SU-DHL-6 (cell line): ENCODE data around the gene FAM83G.

ENCODE experiments used
- H2AFZ ChIP-seq: fragments of 200-600 bp; sonication (generic); 2 replicates; pipeline ENCODE4 v1.6.1; 2014; ENCODE audit warnings: low read depth, mild to moderate bottlenecking, moderate library complexity, mixed read lengths, antibody characterized with exemption, low read length; ENCODE audit not compliant: severe bottlenecking
- H3F3A ChIP-seq: fragments of 200-600 bp; shearing (Covaris generic); 2 replicates; pipeline ENCODE4 v1.6.0; 2016; ENCODE audit warnings: antibody characterized with exemption, mild to moderate bottlenecking; ENCODE audit not compliant: insufficient read depth
- H3K27ac ChIP-seq: fragments of 200-600 bp; sonication (generic); 2 replicates; pipeline ENCODE4 v1.5.1; 2016; ENCODE audit warnings: low read depth, mild to moderate bottlenecking, low read length, moderate library complexity, mixed read lengths
- H3K27me3 ChIP-seq: fragments of 200-600 bp; sonication (generic), shearing (Covaris generic); 2 replicates; pipeline ENCODE4 v1.6.0; 2014; ENCODE audit warnings: mild to moderate bottlenecking, low read length
- H3K36me3 ChIP-seq: fragments of 200-600 bp; sonication (generic); 2 replicates; pipeline ENCODE4 v1.6.1; 2014; ENCODE audit warnings: mild to moderate bottlenecking, low read length, mixed read lengths
- H3K4me2 ChIP-seq: fragments of 300-600, 200-600 bp; shearing (Covaris generic), sonication (generic); 2 replicates; pipeline ENCODE4 v1.6.0; 2014; ENCODE audit warnings: low read length, low read depth, mild to moderate bottlenecking; ENCODE audit not compliant: poor library complexity, severe bottlenecking
- H3K4me3 ChIP-seq: fragments of 200-600 bp; sonication (generic); 2 replicates; pipeline ENCODE4 v1.5.1; 2014; ENCODE audit warnings: antibody characterized with exemption, low read length, mild to moderate bottlenecking, mixed read lengths; ENCODE audit not compliant: insufficient read depth, poor library complexity, severe bottlenecking
- H3K79me2 ChIP-seq: fragments of 200-600 bp; sonication (generic); 2 replicates; pipeline ENCODE4 v1.6.1; 2014; ENCODE audit warnings: mild to moderate bottlenecking, low read length, moderate library complexity; ENCODE audit not compliant: insufficient read depth
- H3K9ac ChIP-seq: fragments of 200-600 bp; sonication (generic); 2 replicates; pipeline ENCODE4 v1.7.0; 2014; ENCODE audit warnings: mild to moderate bottlenecking, low read length
- H3K9me2 ChIP-seq: fragments of 200-600 bp; sonication (generic); replicated peaks from 2 replicates; pipeline ENCODE4 v1.6.1; 2014; ENCODE audit warnings: low read length; ENCODE audit not compliant: insufficient read depth
- H3K9me3 ChIP-seq: fragments of 200-600 bp; sonication (generic); 2 replicates; pipeline ENCODE4 v1.6.1; 2014; ENCODE audit warnings: low read length, mixed read lengths; ENCODE audit not compliant: insufficient read depth
- H4K20me1 ChIP-seq: fragments of 200-600 bp; sonication (generic); 2 replicates; pipeline ENCODE4 v1.6.1; 2014; ENCODE audit warnings: low read depth, mild to moderate bottlenecking, antibody characterized with exemption, low read length, moderate library complexity, mixed read lengths
- EZH2phosphoT487 ChIP-seq: fragments of 200-600 bp; sonication (generic), shearing (Covaris generic); conservative IDR thresholded peaks from 2 replicates; pipeline ENCODE4 v1.6.1; 2018; ENCODE audit warnings: mild to moderate bottlenecking, antibody characterized with exemption, low read length, moderate library complexity, mixed read lengths
- TF ChIP-seq, protein P1 (sequence below): fragments of 200-600 bp; sonication (generic); IDR thresholded peaks from one replicate; pipeline ENCODE4 v1.5.1; 2017; ENCODE audit warnings: antibody characterized with exemption, mild to moderate bottlenecking, low read length, moderate library complexity; ENCODE audit not compliant: insufficient read depth, poor library complexity, severe bottlenecking

FAM83G gene

DNA sequence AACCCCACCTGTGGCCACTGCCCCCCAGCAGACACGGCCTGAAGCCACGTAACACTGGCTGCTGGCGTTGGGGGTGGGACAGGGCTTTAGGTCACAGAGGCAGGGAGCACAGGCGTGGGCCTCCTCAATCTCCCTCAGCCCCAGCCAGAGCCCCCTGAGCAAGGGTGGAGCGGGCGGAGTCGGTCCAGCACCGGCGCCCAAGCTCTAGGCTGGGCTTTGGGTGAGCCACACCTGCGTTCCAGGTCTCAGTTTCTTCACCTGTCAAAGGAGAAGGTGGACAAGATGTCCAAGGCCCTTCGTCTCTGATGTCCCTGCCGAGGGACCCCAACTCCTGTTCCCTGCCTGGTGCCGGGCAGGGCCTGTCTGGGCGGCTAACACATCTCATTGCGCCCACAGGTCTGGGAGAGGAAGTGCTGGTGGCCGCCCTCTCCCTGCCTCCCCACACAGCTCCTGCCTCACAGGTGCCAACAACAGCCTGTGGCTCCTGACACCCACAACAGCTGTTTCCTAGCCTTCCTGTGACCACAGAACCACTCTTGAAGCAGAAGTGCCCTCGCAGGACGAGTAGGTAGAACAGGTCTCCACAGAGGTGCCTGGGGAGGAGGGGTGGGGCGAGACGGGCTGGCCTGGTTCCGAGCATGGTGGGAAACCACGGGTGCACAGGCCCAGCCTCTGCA lies 12.0 kb downstream of the FAM83G start:
- Histone ChIP-seq H3K9me2 (no peaks in the 10 kb centered on the region), H3K27me3 (no peaks in the 10 kb centered on the region), H3F3A (no peaks in the 10 kb centered on the region), H3K36me3 (peaks cover 13% of the 10 kb centered on the region; the same call in 1 of the 2 replicates), H3K9me3 (peaks cover 7% of the 10 kb centered on the region; the same call in 1 of the 2 replicates), H3K79me2 (peaks cover 46% of the 10 kb centered on the region), H3K27ac (no peak overlapping the region), H2AFZ (no peak overlapping the region), H3K9ac (no peak overlapping the region), H3K4me3 (no peak overlapping the region), H4K20me1 (no peaks in the 10 kb centered on the region; the same call in 1 of the 2 replicates), H3K4me2 (no peak overlapping the region)
- TF ChIP-seq, protein P1, sequence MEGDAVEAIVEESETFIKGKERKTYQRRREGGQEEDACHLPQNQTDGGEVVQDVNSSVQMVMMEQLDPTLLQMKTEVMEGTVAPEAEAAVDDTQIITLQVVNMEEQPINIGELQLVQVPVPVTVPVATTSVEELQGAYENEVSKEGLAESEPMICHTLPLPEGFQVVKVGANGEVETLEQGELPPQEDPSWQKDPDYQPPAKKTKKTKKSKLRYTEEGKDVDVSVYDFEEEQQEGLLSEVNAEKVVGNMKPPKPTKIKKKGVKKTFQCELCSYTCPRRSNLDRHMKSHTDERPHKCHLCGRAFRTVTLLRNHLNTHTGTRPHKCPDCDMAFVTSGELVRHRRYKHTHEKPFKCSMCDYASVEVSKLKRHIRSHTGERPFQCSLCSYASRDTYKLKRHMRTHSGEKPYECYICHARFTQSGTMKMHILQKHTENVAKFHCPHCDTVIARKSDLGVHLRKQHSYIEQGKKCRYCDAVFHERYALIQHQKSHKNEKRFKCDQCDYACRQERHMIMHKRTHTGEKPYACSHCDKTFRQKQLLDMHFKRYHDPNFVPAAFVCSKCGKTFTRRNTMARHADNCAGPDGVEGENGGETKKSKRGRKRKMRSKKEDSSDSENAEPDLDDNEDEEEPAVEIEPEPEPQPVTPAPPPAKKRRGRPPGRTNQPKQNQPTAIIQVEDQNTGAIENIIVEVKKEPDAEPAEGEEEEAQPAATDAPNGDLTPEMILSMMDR: no peak
- no peak for TF ChIP-seq EZH2phosphoT487

DNA sequence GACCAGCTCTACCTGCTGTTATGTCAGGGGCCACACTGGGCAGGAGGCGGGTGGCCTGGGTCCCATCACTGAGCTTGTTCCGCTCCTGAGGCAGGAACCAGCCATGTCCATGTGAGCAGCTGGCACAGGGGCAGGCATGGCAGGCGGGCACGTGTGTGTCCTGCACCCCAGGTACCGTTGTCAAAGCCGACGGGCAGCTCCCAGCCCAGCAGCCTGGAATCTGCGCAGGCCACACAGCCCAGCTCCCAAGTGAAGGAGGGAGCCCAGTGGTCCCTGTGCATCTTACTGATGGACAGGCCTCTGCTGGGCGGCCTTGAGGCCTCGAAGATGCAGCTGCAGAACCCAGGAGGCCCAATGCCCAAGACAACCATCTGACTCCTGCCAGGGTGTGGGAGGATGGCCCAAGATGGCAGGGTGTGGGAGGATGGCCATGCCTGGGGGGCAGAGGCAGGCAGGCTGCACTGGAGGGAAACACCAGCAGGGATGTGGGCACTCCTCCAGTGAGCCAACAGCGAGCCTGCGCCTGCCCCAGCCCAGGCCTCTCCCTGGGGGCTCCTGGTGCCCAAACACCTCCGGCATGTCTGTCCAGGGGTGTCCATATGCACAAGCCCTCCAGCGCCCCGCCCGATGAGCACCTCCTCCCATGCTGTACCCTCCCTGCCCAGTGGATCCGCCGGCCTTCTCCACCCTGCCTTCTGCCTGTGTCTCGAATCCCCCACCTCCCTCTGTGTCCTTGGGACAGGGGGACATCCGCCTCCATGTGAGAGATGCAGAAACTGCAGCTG lies 12.8 kb downstream of the FAM83G start:
- TF ChIP-seq, protein P1: no peak
- no peak for TF ChIP-seq EZH2phosphoT487
- no peaks in the 10 kb centered on the region for H3F3A ChIP-seq
- H3K27ac ChIP-seq: no peak overlapping the region
- H3K4me2 ChIP-seq: no peak overlapping the region
- H3K27me3 ChIP-seq: no peaks in the 10 kb centered on the region
- H3K36me3 ChIP-seq: peaks cover 13% of the 10 kb centered on the region; the same call in 1 of the 2 replicates
- no peak overlapping the region for H3K4me3 ChIP-seq
- H3K9ac ChIP-seq: no peak overlapping the region
- H2AFZ ChIP-seq: no peak overlapping the region
- peaks cover 7% of the 10 kb centered on the region; the same call in 1 of the 2 replicates for H3K9me3 ChIP-seq
- no peaks in the 10 kb centered on the region for H3K9me2 ChIP-seq
- H4K20me1 ChIP-seq: no peaks in the 10 kb centered on the region; the same call in 1 of the 2 replicates
- H3K79me2 ChIP-seq: peaks cover 37% of the 10 kb centered on the region

DNA sequence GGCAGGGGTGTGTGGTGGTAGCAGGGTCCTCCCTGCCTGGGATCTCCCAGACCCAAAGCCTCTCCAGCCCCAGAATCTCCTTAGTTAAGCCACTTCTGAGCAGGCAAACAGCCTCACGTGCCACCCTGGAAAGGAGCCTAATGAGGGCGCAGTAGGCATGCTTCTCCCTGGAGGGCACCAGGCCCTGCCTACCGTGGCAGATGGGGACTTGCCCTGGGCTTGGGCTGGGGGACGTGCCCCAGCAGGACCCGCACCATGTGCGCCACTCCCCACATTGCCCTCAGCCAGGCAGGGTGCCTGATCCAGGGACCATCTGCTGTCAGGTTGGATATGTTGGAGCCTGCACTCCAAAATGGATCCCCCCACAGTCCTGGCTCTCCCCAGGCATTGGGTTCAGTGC lies 14.2 kb downstream of the FAM83G start:
- Histone ChIP-seq H3K9ac (no peak overlapping the region), H3K79me2 (peaks cover 25% of the 10 kb centered on the region), H2AFZ (no peak overlapping the region), H3K36me3 (peaks cover 6% of the 10 kb centered on the region; the same call in 1 of the 2 replicates), H3K4me3 (no peak overlapping the region), H3K9me2 (no peaks in the 10 kb centered on the region), H3K27me3 (no peaks in the 10 kb centered on the region), H3K27ac (no peak overlapping the region), H3F3A (no peaks in the 10 kb centered on the region), H3K4me2 (no peak overlapping the region), H4K20me1 (no peaks in the 10 kb centered on the region; the same call in 1 of the 2 replicates), H3K9me3 (no peaks in the 10 kb centered on the region)
- TF ChIP-seq, protein P1: no peak
- TF ChIP-seq EZH2phosphoT487: no peak
